ENCODE results near the gene ACSL1. TPM values are rescaled to one million over a fixed set of nuclear protein-coding genes. Genes with fewer than 3 reads are reported as not detected.

ACSL1 gene
- total RNA-seq, 4 donors from 2014 or later, result 27.3 to 98.4 (median 70.1) TPM

- intact Hi-C loops (cut with DNase I; ENCODE audit: low total_unique reads), result no loop called here
Measured at GRCh38 chr4:184838249-184839074, 12.7 kb upstream of the ACSL1 start.

GRCh38 chr4:184836613-184837012 lies 10.8 kb upstream of the ACSL1 start:
- TF ChIP-seq POLR2A (IDR thresholded peaks at IDR 0.05) (no peak), CTCF (IDR thresholded peaks at IDR 0.05) (no peak)
- Histone ChIP-seq H3K27ac (no peak overlapping the region), H3K36me3 (no peaks in the 10 kb centered on the region), H3K9me3 (no peaks in the 10 kb centered on the region), H3K4me1 (no peaks in the 10 kb centered on the region), H3K4me3 (no peak overlapping the region), H3K27me3 (no peaks in the 10 kb centered on the region)
- intact Hi-C loops (cut with DNase I; ENCODE audit: low total_unique reads), result no loop called here
- DNase-seq, result no peak

More at GRCh38 chr4:184838249-184839074, 12.7 kb upstream of the ACSL1 start:
- Histone ChIP-seq H3K36me3 (no peaks in the 10 kb centered on the region), H3K4me1 (no peaks in the 10 kb centered on the region), H3K27me3 (no peaks in the 10 kb centered on the region), H3K4me3 (no peak overlapping the region), H3K27ac (no peak overlapping the region), H3K9me3 (no peaks in the 10 kb centered on the region)
- TF ChIP-seq CTCF (IDR thresholded peaks at IDR 0.05) (no peak), POLR2A (IDR thresholded peaks at IDR 0.05) (no peak)
- DNase-seq, result no peak

- DNase-seq, result no peak
- Histone ChIP-seq H3K27ac (no peak overlapping the region), H3K9me3 (no peaks in the 10 kb centered on the region), H3K4me1 (no peaks in the 10 kb centered on the region), H3K36me3 (no peaks in the 10 kb centered on the region), H3K4me3 (no peak overlapping the region), H3K27me3 (no peaks in the 10 kb centered on the region)
- intact Hi-C loops (cut with DNase I; ENCODE audit: low total_unique reads), result no loop called here
- TF ChIP-seq CTCF (IDR thresholded peaks at IDR 0.05), result no peak
- no peak for TF ChIP-seq POLR2A (IDR thresholded peaks at IDR 0.05)
Measured at GRCh38 chr4:184833046-184833838, 7.5 kb upstream of the ACSL1 start.

GRCh38 chr4:184831153-184831552 lies 5.4 kb upstream of the ACSL1 start:
- DNase-seq, result no peak
- Histone ChIP-seq H3K4me3 (no peak overlapping the region), H3K9me3 (no peaks in the 10 kb centered on the region), H3K36me3 (no peaks in the 10 kb centered on the region), H3K4me1 (no peaks in the 10 kb centered on the region), H3K27me3 (no peaks in the 10 kb centered on the region), H3K27ac (no peak overlapping the region)
- intact Hi-C loops (cut with DNase I; ENCODE audit: low total_unique reads), result no loop called here
- TF ChIP-seq POLR2A (IDR thresholded peaks at IDR 0.05) (no peak), CTCF (IDR thresholded peaks at IDR 0.05) (no peak)

All from uterus (tissue), 4 donors.